H9 (cell line): ENCODE results near the gene DCHS2. TPM values are rescaled to one million over a fixed set of nuclear protein-coding genes. Genes with fewer than 3 reads are reported as not detected.

Experiments
- DNase-seq: peaks from one replicate; pipeline ENCODE4 v3.0.0-alpha.2; 2017
- H2AFZ ChIP-seq: one replicate; pipeline ENCODE4 v1.6.1; 2013; ENCODE audit warnings: mild to moderate bottlenecking, low read length, control low read depth, moderate library complexity
- H2AK5ac ChIP-seq: 2 replicates; pipeline ENCODE4 v1.6.1; 2013; ENCODE audit warnings: low read length, control low read depth, mixed read lengths; ENCODE audit not compliant: insufficient read length
- H2BK120ac ChIP-seq: one replicate; pipeline ENCODE4 v1.6.1; 2013; ENCODE audit warnings: low read depth, mild to moderate bottlenecking, low read length, control low read depth, inconsistent platforms; ENCODE audit not compliant: poor library complexity, severe bottlenecking
- H2BK12ac ChIP-seq: 2 replicates; pipeline ENCODE4 v1.6.1; 2013; ENCODE audit warnings: low read length, control low read depth, mixed read lengths, low read depth; ENCODE audit not compliant: insufficient read length
- H2BK15ac ChIP-seq: 2 replicates; pipeline ENCODE4 v1.6.1; 2013; ENCODE audit warnings: low read depth, low read length, control low read depth
- H2BK20ac ChIP-seq: one replicate; pipeline ENCODE4 v1.6.1; 2013; ENCODE audit warnings: low read depth, mild to moderate bottlenecking, low read length, control low read depth, inconsistent platforms; ENCODE audit not compliant: poor library complexity, severe bottlenecking
- H2BK5ac ChIP-seq: 2 replicates; pipeline ENCODE4 v1.6.1; 2013; ENCODE audit warnings: low read length, control low read depth, mixed read lengths; ENCODE audit not compliant: insufficient read length
- H3K14ac ChIP-seq: 2 replicates; pipeline ENCODE4 v1.6.1; 2013; ENCODE audit warnings: low read length, control low read depth; ENCODE audit not compliant: insufficient read depth
- H3K18ac ChIP-seq: 2 replicates; pipeline ENCODE4 v1.6.1; 2013; ENCODE audit warnings: low read depth, mild to moderate bottlenecking, mixed read lengths, low read length, control low read depth; ENCODE audit not compliant: insufficient read length
- H3K23ac ChIP-seq: 2 replicates; pipeline ENCODE4 v1.6.1; 2013; ENCODE audit warnings: low read length, control low read depth, mixed read lengths, low read depth; ENCODE audit not compliant: insufficient read length
- H3K23me2 ChIP-seq: 2 replicates; pipeline ENCODE4 v1.6.1; 2013; ENCODE audit warnings: low read depth, mild to moderate bottlenecking, mixed read lengths, low read length, control low read depth; ENCODE audit not compliant: insufficient read length, poor library complexity, severe bottlenecking
- H3K27ac ChIP-seq: 2 replicates; pipeline ENCODE4 v1.5.1; 2013; ENCODE audit warnings: low read length, control low read depth, mixed read lengths, low read depth; ENCODE audit not compliant: insufficient read length
- H3K27me3 ChIP-seq: 2 replicates; pipeline ENCODE4 v1.6.1; 2013; ENCODE audit warnings: low read length, control low read depth, inconsistent platforms; ENCODE audit not compliant: insufficient read depth
- H3K4ac ChIP-seq: 2 replicates; pipeline ENCODE4 v1.6.1; 2013; ENCODE audit warnings: low read depth, mild to moderate bottlenecking, control low read depth, inconsistent platforms, low read length, moderate library complexity
- H3K4me1 ChIP-seq: 2 replicates; pipeline ENCODE4 v1.6.1; 2013; ENCODE audit warnings: low read length, control low read depth, inconsistent platforms; ENCODE audit not compliant: insufficient read depth
- H3K4me2 ChIP-seq: 2 replicates; pipeline ENCODE4 v1.6.1; 2013; ENCODE audit warnings: low read length, control low read depth, mixed read lengths; ENCODE audit not compliant: insufficient read length, insufficient read depth
- H3K56ac ChIP-seq: 2 replicates; pipeline ENCODE4 v1.6.1; 2013; ENCODE audit warnings: low read depth, mild to moderate bottlenecking, mixed read lengths, low read length, control low read depth; ENCODE audit not compliant: insufficient read length
- H3K79me1 ChIP-seq: 2 replicates; pipeline ENCODE4 v1.6.1; 2013; ENCODE audit warnings: low read depth, mild to moderate bottlenecking, moderate library complexity, low read length, control low read depth, inconsistent platforms; ENCODE audit not compliant: insufficient read depth, poor library complexity, severe bottlenecking
- H3K79me2 ChIP-seq: 2 replicates; pipeline ENCODE4 v1.6.1; 2013; ENCODE audit warnings: low read length, control low read depth, inconsistent platforms; ENCODE audit not compliant: insufficient read depth
- H3K9ac ChIP-seq: 2 replicates; pipeline ENCODE4 v1.6.1; 2013; ENCODE audit warnings: low read length, control low read depth, mixed read lengths; ENCODE audit not compliant: insufficient read length; ENCODE audit errors: extremely low read depth
- H3K9me3 ChIP-seq: one replicate; pipeline ENCODE4 v1.6.1; 2013; ENCODE audit warnings: low read depth, low read length, inconsistent platforms; ENCODE audit not compliant: control insufficient read depth
- H3T11ph ChIP-seq: one replicate; pipeline ENCODE4 v1.6.1; 2013; ENCODE audit warnings: mild to moderate bottlenecking, low read length, control low read depth, inconsistent platforms
- H4K20me1 ChIP-seq: one replicate; pipeline ENCODE4 v1.6.1; 2013; ENCODE audit not compliant: control insufficient read depth, insufficient read length, insufficient read depth
- H4K5ac ChIP-seq: 2 replicates; pipeline ENCODE4 v1.6.1; 2013; ENCODE audit warnings: low read depth, mild to moderate bottlenecking, mixed read lengths, low read length, control low read depth; ENCODE audit not compliant: insufficient read length
- H4K8ac ChIP-seq: replicated peaks from 2 replicates; pipeline ENCODE4 v1.6.1; 2013; ENCODE audit warnings: low read length, control low read depth, mixed read lengths, low read depth; ENCODE audit not compliant: insufficient read length
- H4K91ac ChIP-seq: 2 replicates; pipeline ENCODE4 v1.6.1; 2013; ENCODE audit warnings: low read depth, mild to moderate bottlenecking, moderate library complexity, mixed read lengths, low read length, control low read depth; ENCODE audit not compliant: insufficient read length
- H3K27ac Mint-ChIP-seq, 3 experiments: 2 replicates in 2 of 3; 3 replicates in 1 of 3; pipeline ENCODE4 v1.8.0; 2020 to 2021; ENCODE audit warnings: mixed read lengths in 3 of 3, mild to moderate bottlenecking in 1 of 3, moderate library complexity in 1 of 3
- H3K27me3 Mint-ChIP-seq: 2 replicates; pipeline ENCODE4 v1.8.0; 2021; ENCODE audit warnings: low read depth, mild to moderate bottlenecking, moderate library complexity, mixed read lengths
- H3K36me3 Mint-ChIP-seq, 3 experiments: 2 replicates in 2 of 3; 3 replicates in 1 of 3; pipeline ENCODE4 v1.8.0; 2020 to 2021; ENCODE audit warnings: low read depth in 3 of 3, mixed read lengths in 3 of 3; ENCODE audit not compliant: insufficient read depth in 1 of 3
- H3K4me1 Mint-ChIP-seq, 2 experiments: 2 replicates each; pipeline ENCODE4 v1.8.0; 2020; ENCODE audit warnings: mixed read lengths in 2 of 2
- H3K4me3 Mint-ChIP-seq, 2 experiments: 2 replicates in 1 of 2; 3 replicates in 1 of 2; pipeline ENCODE4 v1.8.0; 2020 to 2021; ENCODE audit warnings: mild to moderate bottlenecking in 2 of 2, mixed read lengths in 2 of 2, moderate library complexity in 1 of 2
- H3K9me3 Mint-ChIP-seq, 2 experiments: 2 replicates in 1 of 2; 3 replicates in 1 of 2; pipeline ENCODE4 v1.8.0; 2020; ENCODE audit warnings: mild to moderate bottlenecking in 2 of 2, mixed read lengths in 2 of 2, moderate library complexity in 1 of 2
- CTCF ChIP-seq: fragments of 200-600 bp; sonication (generic); conservative IDR thresholded peaks from 3 replicates; pipeline ENCODE4 v1.8.0; 2021; ENCODE audit warnings: antibody characterized with exemption, mild to moderate bottlenecking
- WGBS: extraction: QIAGEN DNeasy Blood & Tissue Kit; methylation state at CpG from one replicate; pipeline ENCODE4 v1.1.7; 2013; ENCODE audit warnings: missing lambda C conversion rate, low lambda C conversion rate, mixed read lengths; ENCODE audit not compliant: insufficient read length; ENCODE audit errors: extremely low coverage; 5-methylcytosine and 5-hydroxymethylcytosine counted together
- total RNA-seq: library from RNA; stranded (reverse); gene quantifications from 2 replicates; pipeline ENCODE4 v1.2.1, GENCODE V29; 2021

The DCHS2 gene
- total RNA-seq, 1 experiment from 2014 or later = 0.57 TPM

GRCh38 chr4:154471526-154472331 lies 19.9 kb downstream of the DCHS2 start:
- TF ChIP-seq CTCF = no peak

More at GRCh38 chr4:154471526-154472331, 19.9 kb downstream of the DCHS2 start:
- no peak overlapping the region for H4K8ac ChIP-seq
- Mint-ChIP-seq H3K9me3 (no peaks in the 10 kb centered on the region; a peak in 1 of 5 replicates), H3K27me3 (no peaks in the 10 kb centered on the region), H3K4me1 (no peaks in the 10 kb centered on the region), H3K4me3 (no peak overlapping the region), H3K36me3 (no peaks in the 10 kb centered on the region), H3K27ac (no peak overlapping the region)
- no peaks in the 10 kb centered on the region for H3K9me3 ChIP-seq
- H3K79me2 ChIP-seq = no peaks in the 10 kb centered on the region
- no peak overlapping the region for H3K14ac ChIP-seq
- no peak overlapping the region for H3K9ac ChIP-seq
- no peak overlapping the region for H3K4me2 ChIP-seq
- no peak overlapping the region for H3K4ac ChIP-seq
- no peak overlapping the region for H2BK12ac ChIP-seq
- H2BK120ac ChIP-seq = no peak overlapping the region
- no peak overlapping the region for H3K18ac ChIP-seq
- H3K27ac ChIP-seq = no peak overlapping the region
- H4K20me1 ChIP-seq = no peaks in the 10 kb centered on the region
- no peak overlapping the region for H2AK5ac ChIP-seq
- H2BK15ac ChIP-seq = no peak overlapping the region
- no peak overlapping the region for H4K91ac ChIP-seq
- no peak overlapping the region for H2AFZ ChIP-seq
- H3T11ph ChIP-seq = no peak overlapping the region
- DNase-seq = no peak
- H3K23ac ChIP-seq = no peak overlapping the region
- WGBS = no CpG with 5 or more reads among the region's 4 CpGs
- no peak overlapping the region for H3K56ac ChIP-seq
- H3K4me1 ChIP-seq = no peaks in the 10 kb centered on the region
- H2BK20ac ChIP-seq = no peak overlapping the region
- no peak overlapping the region for H4K5ac ChIP-seq
- H2BK5ac ChIP-seq = no peak overlapping the region
- H3K27me3 ChIP-seq = no peaks in the 10 kb centered on the region
- H3K23me2 ChIP-seq = no peaks in the 10 kb centered on the region
- no peaks in the 10 kb centered on the region for H3K79me1 ChIP-seq
